Stimulated activated CD8-positive, alpha-beta memory T cell treated with anti-CD3 and anti-CD28 coated beads, Interleukin-4, amount 100 ng/mL, for 48 hours (primary cell): Measurements from ENCODE around the gene WDR27.

Experiments
- DNase-seq: peaks from one replicate; pipeline ENCODE4 v3.0.0-alpha.2; 2020

WDR27 gene

GRCh38 chr6:169425628-169426370 is 276.0 kb downstream of the WDR27 start:
- DNase-seq = no peak

- no peak for DNase-seq
Observed at GRCh38 chr6:169424821-169425240, 277.0 kb downstream of the WDR27 start.

- DNase-seq = no peak
Observed at GRCh38 chr6:169424149-169424804, 277.6 kb downstream of the WDR27 start.

GRCh38 chr6:169421586-169422264 is 280.1 kb downstream of the WDR27 start:
- no peak for DNase-seq

GRCh38 chr6:169420912-169421543 is 280.8 kb downstream of the WDR27 start:
- DNase-seq = peak; percentile 39

GRCh38 chr6:169417101-169417500 is 284.7 kb downstream of the WDR27 start:
- DNase-seq = no peak

GRCh38 chr6:169416249-169416648 is 285.6 kb downstream of the WDR27 start:
- DNase-seq = no peak

GRCh38 chr6:169415179-169415578 is 286.6 kb downstream of the WDR27 start:
- no peak for DNase-seq

- DNase-seq = no peak
Observed at GRCh38 chr6:169411722-169412121, 290.1 kb downstream of the WDR27 start.

- no peak for DNase-seq
Observed at GRCh38 chr6:169411296-169411695, 290.5 kb downstream of the WDR27 start.

GRCh38 chr6:169409742-169410312 is 292.0 kb downstream of the WDR27 start:
- no peak for DNase-seq

GRCh38 chr6:169407325-169407724 is 294.5 kb downstream of the WDR27 start:
- no peak for DNase-seq
